Measurements from ENCODE around the gene MBD6. TPM values are rescaled to one million over a fixed set of nuclear protein-coding genes. Genes with fewer than 3 reads are reported as not detected.
"Not testable (repeated sequence)": the region's sequence is repeated elsewhere in the genome, so short reads cannot be mapped to it uniquely, and the experiment has no call there.

The MBD6 gene
- total and polyA plus RNA-seq, 7 donors: 13.5 to 52.8 (median 16.2) TPM

DNA sequence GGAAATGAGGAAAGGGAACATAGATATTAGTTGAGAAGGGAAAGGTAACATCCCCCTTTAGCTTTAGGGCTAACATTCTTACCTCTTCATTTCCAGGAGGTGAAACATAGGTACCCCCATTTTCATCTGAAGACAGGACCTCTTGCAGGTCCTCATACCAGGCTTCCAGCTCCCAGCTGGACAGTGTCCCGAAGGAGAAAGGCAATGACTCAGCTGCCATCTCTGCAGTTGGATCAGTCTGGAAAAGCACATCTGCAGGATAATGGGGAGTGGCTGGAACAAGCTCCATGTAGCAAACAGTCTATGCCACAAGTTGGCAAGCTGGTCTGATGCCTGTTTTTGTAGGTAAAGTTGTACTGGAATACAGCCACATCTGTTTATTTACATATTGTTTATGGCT is 5.4 kb upstream of the MBD6 start:
- Histone ChIP-seq H3K27me3 (no peaks in the 10 kb centered on the region), H3K36me3 (peaks cover 36 to 54% (median 43%) of the 10 kb centered on the region in 4 donors), H3K27ac (peak overlapping the region; percentile 95 to 100 (median 98)), H3K4me3 (no peak overlapping the region), H3K9me3 (no peaks in the 10 kb centered on the region), H3K4me1 (peaks cover 0 to 44% (median 43%) of the 10 kb centered on the region in 4 donors)
- DNase-seq: no peak
- TF ChIP-seq, protein P1, sequence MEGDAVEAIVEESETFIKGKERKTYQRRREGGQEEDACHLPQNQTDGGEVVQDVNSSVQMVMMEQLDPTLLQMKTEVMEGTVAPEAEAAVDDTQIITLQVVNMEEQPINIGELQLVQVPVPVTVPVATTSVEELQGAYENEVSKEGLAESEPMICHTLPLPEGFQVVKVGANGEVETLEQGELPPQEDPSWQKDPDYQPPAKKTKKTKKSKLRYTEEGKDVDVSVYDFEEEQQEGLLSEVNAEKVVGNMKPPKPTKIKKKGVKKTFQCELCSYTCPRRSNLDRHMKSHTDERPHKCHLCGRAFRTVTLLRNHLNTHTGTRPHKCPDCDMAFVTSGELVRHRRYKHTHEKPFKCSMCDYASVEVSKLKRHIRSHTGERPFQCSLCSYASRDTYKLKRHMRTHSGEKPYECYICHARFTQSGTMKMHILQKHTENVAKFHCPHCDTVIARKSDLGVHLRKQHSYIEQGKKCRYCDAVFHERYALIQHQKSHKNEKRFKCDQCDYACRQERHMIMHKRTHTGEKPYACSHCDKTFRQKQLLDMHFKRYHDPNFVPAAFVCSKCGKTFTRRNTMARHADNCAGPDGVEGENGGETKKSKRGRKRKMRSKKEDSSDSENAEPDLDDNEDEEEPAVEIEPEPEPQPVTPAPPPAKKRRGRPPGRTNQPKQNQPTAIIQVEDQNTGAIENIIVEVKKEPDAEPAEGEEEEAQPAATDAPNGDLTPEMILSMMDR (IDR thresholded peaks at IDR 0.05): no peak
- TF ChIP-seq POLR2AphosphoS5 (IDR thresholded peaks at IDR 0.05): peak in 2 of 4 donors; percentile 17 to 39
- intact Hi-C loops (cut with DNase I): no loop called here
- 47 to 79% methylated on average over 1 of the region's 1 CpG for WGBS, 2 donors

GRCh38 chr12:57517718-57518117 is 4.9 kb upstream of the MBD6 start:
- DNase-seq; intact Hi-C loops (cut with DNase I); H3K9me3 ChIP-seq; H3K27me3 ChIP-seq: not testable (repeated sequence)
- Histone ChIP-seq H3K4me1 (peaks cover 0 to 46% (median 44%) of the 10 kb centered on the region in 4 donors), H3K36me3 (peaks cover 31 to 49% (median 39%) of the 10 kb centered on the region in 4 donors), H3K27ac (peak overlapping the region; percentile 95 to 100 (median 98)), H3K4me3 (peak overlapping the region in 2 of 4 donors; percentile 85 to 93)
- WGBS, 2 donors: 90 to 93% methylated on average over 10 of the region's 10 CpGs

GRCh38 chr12:57518176-57518919 is 4.3 kb upstream of the MBD6 start:
- peaks cover 25 to 42% (median 32%) of the 10 kb centered on the region in 4 donors for H3K36me3 ChIP-seq
- H3K27me3 ChIP-seq: no peaks in the 10 kb centered on the region
- peaks cover 0 to 47% (median 45%) of the 10 kb centered on the region in 4 donors for H3K4me1 ChIP-seq
- intact Hi-C loops (cut with DNase I): no loop called here
- no peaks in the 10 kb centered on the region for H3K9me3 ChIP-seq
- H3K4me3 ChIP-seq: peak overlapping the region; percentile 85 to 96 (median 89)
- TF ChIP-seq, protein P1 (IDR thresholded peaks at IDR 0.05): no peak
- TF ChIP-seq EP300 (IDR thresholded peaks at IDR 0.05): no peak
- peak in 2 of 4 donors; percentile 43 to 51 for TF ChIP-seq POLR2AphosphoS5 (IDR thresholded peaks at IDR 0.05)
- no peak for TF ChIP-seq POLR2A (IDR thresholded peaks at IDR 0.05)
- H3K27ac ChIP-seq: peak overlapping the region; percentile 95 to 100 (median 98)
- DNase-seq: no peak
- 87 to 88% methylated on average over 8 of the region's 8 CpGs for WGBS, 2 donors

GRCh38 chr12:57518920-57519795 is 3.5 kb upstream of the MBD6 start:
- Histone ChIP-seq H3K4me1 (peaks cover 0 to 55% (median 53%) of the 10 kb centered on the region in 4 donors), H3K9me3 (no peaks in the 10 kb centered on the region), H3K27ac (peak overlapping the region; percentile 95 to 100 (median 98)), H3K4me3 (peak overlapping the region; percentile 85 to 96 (median 89)), H3K27me3 (no peaks in the 10 kb centered on the region), H3K36me3 (peaks cover 24 to 40% (median 31%) of the 10 kb centered on the region in 4 donors)
- intact Hi-C loops (cut with DNase I): no loop called here
- TF ChIP-seq EP300 (IDR thresholded peaks at IDR 0.05): no peak
- TF ChIP-seq POLR2A (IDR thresholded peaks at IDR 0.05): no peak
- TF ChIP-seq, protein P1 (IDR thresholded peaks at IDR 0.05): no peak
- no peak for TF ChIP-seq POLR2AphosphoS5 (IDR thresholded peaks at IDR 0.05)
- peak; percentile 78 for DNase-seq
- WGBS, 2 donors: 28 to 32% methylated on average over 7 of the region's 7 CpGs

GRCh38 chr12:57519796-57520052 is 2.9 kb upstream of the MBD6 start:
- H3K4me1 ChIP-seq: peaks cover 0 to 61% (median 59%) of the 10 kb centered on the region in 4 donors

More at GRCh38 chr12:57519796-57520052, 2.9 kb upstream of the MBD6 start:
- peak overlapping the region; percentile 85 to 96 (median 89) for H3K4me3 ChIP-seq
- H3K9me3 ChIP-seq: no peaks in the 10 kb centered on the region
- 0 to 1% methylated on average over 8 of the region's 8 CpGs for WGBS, 2 donors
- intact Hi-C loops (cut with DNase I): loop anchor here (2.0 to 5.0 kb wide), 4 partner anchors 27 to 1402 kb away; partner anchors contain the start of genes ARHGEF25, DCTN2, MARS1 and RPL41
- H3K27ac ChIP-seq: peak overlapping the region; percentile 95 to 100 (median 98)
- H3K36me3 ChIP-seq: peaks cover 24 to 40% (median 30%) of the 10 kb centered on the region in 4 donors
- DNase-seq: peak; percentile 82
- TF ChIP-seq POLR2A (IDR thresholded peaks at IDR 0.05): no peak
- TF ChIP-seq POLR2AphosphoS5 (IDR thresholded peaks at IDR 0.05): no peak
- no peak for TF ChIP-seq EP300 (IDR thresholded peaks at IDR 0.05)
- TF ChIP-seq, protein P1 (IDR thresholded peaks at IDR 0.05): no peak
- no peaks in the 10 kb centered on the region for H3K27me3 ChIP-seq
